Measurements from ENCODE around the gene SLC39A8. TPM values are rescaled to one million over a fixed set of nuclear protein-coding genes. Genes with fewer than 3 reads are reported as not detected.

Gene SLC39A8
- total RNA-seq, 3 donors from 2014 or later: 49.4 to 55.2 (median 55.0) TPM

- Mint-ChIP-seq H3K27me3 (ENCODE audit: low read depth) (no peaks in the 10 kb centered on the region), H3K36me3 (ENCODE audit: insufficient read depth) (peaks cover 8% of the 10 kb centered on the region), H3K4me1 (ENCODE audit: low read depth) (peaks cover 25% of the 10 kb centered on the region), H3K9me3 (no peaks in the 10 kb centered on the region), H3K4me3 (no peak overlapping the region)
- ATAC-seq (no peak), DNase-seq (no peak)
Observed at GRCh38 chr4:102324730-102325129, 20.6 kb downstream of the SLC39A8 start.

GRCh38 chr4:102322736-102323135 is 22.5 kb downstream of the SLC39A8 start:
- no peaks in the 10 kb centered on the region for H3K27me3 Mint-ChIP-seq (ENCODE audit: low read depth)
- ATAC-seq (no peak), DNase-seq (no peak)
- no peak overlapping the region for H3K4me3 Mint-ChIP-seq
- H3K9me3 Mint-ChIP-seq: no peaks in the 10 kb centered on the region
- H3K4me1 Mint-ChIP-seq (ENCODE audit: low read depth): peaks cover 25% of the 10 kb centered on the region
- H3K36me3 Mint-ChIP-seq (ENCODE audit: insufficient read depth): peaks cover 8% of the 10 kb centered on the region

GRCh38 chr4:102321260-102321995 is 23.9 kb downstream of the SLC39A8 start:
- H3K4me3 Mint-ChIP-seq: no peak overlapping the region
- ATAC-seq: no peak
- H3K9me3 Mint-ChIP-seq: peaks cover 6% of the 10 kb centered on the region

GRCh38 chr4:102319594-102319993 is 25.7 kb downstream of the SLC39A8 start:
- DNase-seq (no peak), ATAC-seq (no peak)
- H3K36me3 Mint-ChIP-seq (ENCODE audit: insufficient read depth): peaks cover 6% of the 10 kb centered on the region
- H3K4me1 Mint-ChIP-seq (ENCODE audit: low read depth): peaks cover 16% of the 10 kb centered on the region
- no peak overlapping the region for H3K4me3 Mint-ChIP-seq
- H3K9me3 Mint-ChIP-seq: peaks cover 6% of the 10 kb centered on the region
- no peaks in the 10 kb centered on the region for H3K27me3 Mint-ChIP-seq (ENCODE audit: low read depth)

More at GRCh38 chr4:102321260-102321995, 23.9 kb downstream of the SLC39A8 start:
- Mint-ChIP-seq H3K27me3 (ENCODE audit: low read depth) (no peaks in the 10 kb centered on the region), H3K36me3 (ENCODE audit: insufficient read depth) (peaks cover 6% of the 10 kb centered on the region), H3K4me1 (ENCODE audit: low read depth) (peaks cover 20% of the 10 kb centered on the region)
- no peak for DNase-seq

GRCh38 chr4:102318526-102318925 is 26.8 kb downstream of the SLC39A8 start:
- H3K4me1 Mint-ChIP-seq (ENCODE audit: low read depth): peaks cover 19% of the 10 kb centered on the region
- DNase-seq: no peak
- H3K9me3 Mint-ChIP-seq: peaks cover 6% of the 10 kb centered on the region
- no peaks in the 10 kb centered on the region for H3K27me3 Mint-ChIP-seq (ENCODE audit: low read depth)
- H3K36me3 Mint-ChIP-seq (ENCODE audit: insufficient read depth): peaks cover 14% of the 10 kb centered on the region
- no peak for ATAC-seq
- H3K4me3 Mint-ChIP-seq: no peak overlapping the region

GRCh38 chr4:102318105-102318504 is 27.2 kb downstream of the SLC39A8 start:
- Mint-ChIP-seq H3K27me3 (ENCODE audit: low read depth) (no peaks in the 10 kb centered on the region), H3K4me3 (no peak overlapping the region), H3K36me3 (ENCODE audit: insufficient read depth) (peaks cover 14% of the 10 kb centered on the region), H3K4me1 (ENCODE audit: low read depth) (peaks cover 19% of the 10 kb centered on the region), H3K9me3 (peaks cover 6% of the 10 kb centered on the region)
- DNase-seq (no peak), ATAC-seq (no peak)

- H3K36me3 Mint-ChIP-seq (ENCODE audit: insufficient read depth): peaks cover 14% of the 10 kb centered on the region
- DNase-seq (no peak), ATAC-seq (no peak)
- H3K4me1 Mint-ChIP-seq (ENCODE audit: low read depth): peaks cover 19% of the 10 kb centered on the region
- H3K4me3 Mint-ChIP-seq: no peak overlapping the region
- H3K27me3 Mint-ChIP-seq (ENCODE audit: low read depth): no peaks in the 10 kb centered on the region
- H3K9me3 Mint-ChIP-seq: peaks cover 6% of the 10 kb centered on the region
Observed at GRCh38 chr4:102317459-102317858, 27.8 kb downstream of the SLC39A8 start.

- H3K36me3 Mint-ChIP-seq (ENCODE audit: insufficient read depth): peaks cover 19% of the 10 kb centered on the region
- H3K4me3 Mint-ChIP-seq: no peak overlapping the region
- no peaks in the 10 kb centered on the region for H3K27me3 Mint-ChIP-seq (ENCODE audit: low read depth)
- ATAC-seq: no peak
- H3K9me3 Mint-ChIP-seq: peaks cover 6% of the 10 kb centered on the region
- H3K4me1 Mint-ChIP-seq (ENCODE audit: low read depth): peaks cover 14% of the 10 kb centered on the region
- no peak for DNase-seq
Observed at GRCh38 chr4:102316585-102316984, 28.7 kb downstream of the SLC39A8 start.

GRCh38 chr4:102315532-102315931 is 29.8 kb downstream of the SLC39A8 start:
- H3K27me3 Mint-ChIP-seq (ENCODE audit: low read depth): no peaks in the 10 kb centered on the region
- DNase-seq (no peak), ATAC-seq (no peak)
- H3K4me3 Mint-ChIP-seq: no peak overlapping the region
- peaks cover 6% of the 10 kb centered on the region for H3K9me3 Mint-ChIP-seq
- H3K4me1 Mint-ChIP-seq (ENCODE audit: low read depth): peaks cover 9% of the 10 kb centered on the region
- H3K36me3 Mint-ChIP-seq (ENCODE audit: insufficient read depth): peaks cover 19% of the 10 kb centered on the region

GRCh38 chr4:102312417-102312816 is 32.9 kb downstream of the SLC39A8 start:
- Mint-ChIP-seq H3K27me3 (ENCODE audit: low read depth) (no peaks in the 10 kb centered on the region), H3K36me3 (ENCODE audit: insufficient read depth) (peaks cover 23% of the 10 kb centered on the region), H3K4me3 (no peak overlapping the region), H3K9me3 (peaks cover 6% of the 10 kb centered on the region), H3K4me1 (ENCODE audit: low read depth) (peaks cover 6% of the 10 kb centered on the region)
- DNase-seq (no peak), ATAC-seq (no peak)

GRCh38 chr4:102311912-102312311 is 33.4 kb downstream of the SLC39A8 start:
- peaks cover 4% of the 10 kb centered on the region for H3K9me3 Mint-ChIP-seq
- no peak overlapping the region for H3K4me3 Mint-ChIP-seq
- DNase-seq: no peak
- ATAC-seq: no peak
- H3K4me1 Mint-ChIP-seq (ENCODE audit: low read depth): peaks cover 6% of the 10 kb centered on the region
- H3K27me3 Mint-ChIP-seq (ENCODE audit: low read depth): no peaks in the 10 kb centered on the region
- peaks cover 21% of the 10 kb centered on the region for H3K36me3 Mint-ChIP-seq (ENCODE audit: insufficient read depth)

- ATAC-seq (no peak), DNase-seq (no peak)
- Mint-ChIP-seq H3K27me3 (ENCODE audit: low read depth) (no peaks in the 10 kb centered on the region), H3K36me3 (ENCODE audit: insufficient read depth) (peaks cover 24% of the 10 kb centered on the region), H3K9me3 (no peaks in the 10 kb centered on the region), H3K4me1 (ENCODE audit: low read depth) (peaks cover 6% of the 10 kb centered on the region), H3K4me3 (no peak overlapping the region)
Observed at GRCh38 chr4:102311407-102311806, 33.9 kb downstream of the SLC39A8 start.

GRCh38 chr4:102308032-102308799 is 37.1 kb downstream of the SLC39A8 start:
- Mint-ChIP-seq H3K36me3 (ENCODE audit: insufficient read depth) (peaks cover 26% of the 10 kb centered on the region), H3K9me3 (no peaks in the 10 kb centered on the region), H3K4me1 (ENCODE audit: low read depth) (peaks cover 1% of the 10 kb centered on the region), H3K27me3 (ENCODE audit: low read depth) (no peaks in the 10 kb centered on the region), H3K4me3 (no peak overlapping the region)
- DNase-seq: no peak
- ATAC-seq: no peak

- DNase-seq (no peak), ATAC-seq (no peak)
- Mint-ChIP-seq H3K27me3 (ENCODE audit: low read depth) (no peaks in the 10 kb centered on the region), H3K9me3 (no peaks in the 10 kb centered on the region), H3K4me1 (ENCODE audit: low read depth) (peaks cover 1% of the 10 kb centered on the region), H3K4me3 (no peak overlapping the region), H3K36me3 (ENCODE audit: insufficient read depth) (peaks cover 29% of the 10 kb centered on the region)
Observed at GRCh38 chr4:102305666-102306065, 39.6 kb downstream of the SLC39A8 start.

- Mint-ChIP-seq H3K36me3 (ENCODE audit: insufficient read depth) (peaks cover 27% of the 10 kb centered on the region), H3K4me1 (ENCODE audit: low read depth) (peaks cover 1% of the 10 kb centered on the region), H3K4me3 (no peak overlapping the region), H3K27me3 (ENCODE audit: low read depth) (no peaks in the 10 kb centered on the region), H3K9me3 (no peaks in the 10 kb centered on the region)
- ATAC-seq (no peak), DNase-seq (no peak)
Observed at GRCh38 chr4:102302762-102303161, 42.5 kb downstream of the SLC39A8 start.
